ENCODE results near the gene HTT. TPM values are rescaled to one million over a fixed set of nuclear protein-coding genes. Genes with fewer than 3 reads are reported as not detected.
"Not testable (repeated sequence)": the region's sequence is repeated elsewhere in the genome, so short reads cannot be mapped to it uniquely, and the experiment has no call there.

HTT gene
- polyA plus RNA-seq, 3 donors, result 10.2 to 19.0 (median 12.2) TPM

DNA sequence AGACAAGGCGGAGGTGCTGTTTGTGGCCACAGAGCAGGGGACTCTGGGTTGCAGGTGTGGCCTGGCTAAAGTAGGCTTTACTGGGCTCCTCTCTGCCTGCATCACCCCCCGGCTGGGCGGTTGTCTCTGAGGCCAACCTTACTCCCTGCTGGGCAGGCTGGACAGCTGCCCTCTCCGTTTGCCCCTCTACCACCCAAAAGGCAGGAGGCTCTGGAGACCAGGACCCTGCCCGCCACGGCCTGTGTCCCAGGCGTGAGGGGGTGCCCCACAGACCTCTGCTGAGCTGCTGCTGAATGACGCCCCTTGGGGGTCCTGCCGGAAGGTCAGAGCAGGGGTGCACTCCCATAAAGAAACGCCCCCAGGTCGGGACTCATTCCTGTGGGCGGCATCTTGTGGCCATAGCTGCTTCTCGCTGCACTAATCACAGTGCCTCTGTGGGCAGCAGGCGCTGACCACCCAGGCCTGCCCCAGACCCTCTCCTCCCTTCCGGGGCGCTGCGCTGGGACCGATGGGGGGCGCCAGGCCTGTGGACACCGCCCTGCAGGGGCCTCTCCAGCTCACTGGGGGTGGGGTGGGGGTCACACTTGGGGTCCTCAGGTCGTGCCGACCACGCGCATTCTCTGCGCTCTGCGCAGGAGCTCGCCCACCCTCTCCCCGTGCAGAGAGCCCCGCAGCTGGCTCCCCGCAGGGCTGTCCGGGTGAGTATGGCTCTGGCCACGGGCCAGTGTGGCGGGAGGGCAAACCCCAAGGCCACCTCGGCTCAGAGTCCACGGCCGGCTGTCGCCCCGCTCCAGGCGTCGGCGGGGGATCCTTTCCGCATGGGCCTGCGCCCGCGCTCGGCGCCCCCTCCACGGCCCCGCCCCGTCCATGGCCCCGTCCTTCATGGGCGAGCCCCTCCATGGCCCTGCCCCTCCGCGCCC, 1.1 kb upstream of the HTT start:
- no peak overlapping the region for H3K27ac ChIP-seq (ENCODE audit: low read depth, low read length)
- 10 to 13% (median 12%) methylated on average over 45 to 52 of the region's 54 CpGs for WGBS, 3 donors

DNA sequence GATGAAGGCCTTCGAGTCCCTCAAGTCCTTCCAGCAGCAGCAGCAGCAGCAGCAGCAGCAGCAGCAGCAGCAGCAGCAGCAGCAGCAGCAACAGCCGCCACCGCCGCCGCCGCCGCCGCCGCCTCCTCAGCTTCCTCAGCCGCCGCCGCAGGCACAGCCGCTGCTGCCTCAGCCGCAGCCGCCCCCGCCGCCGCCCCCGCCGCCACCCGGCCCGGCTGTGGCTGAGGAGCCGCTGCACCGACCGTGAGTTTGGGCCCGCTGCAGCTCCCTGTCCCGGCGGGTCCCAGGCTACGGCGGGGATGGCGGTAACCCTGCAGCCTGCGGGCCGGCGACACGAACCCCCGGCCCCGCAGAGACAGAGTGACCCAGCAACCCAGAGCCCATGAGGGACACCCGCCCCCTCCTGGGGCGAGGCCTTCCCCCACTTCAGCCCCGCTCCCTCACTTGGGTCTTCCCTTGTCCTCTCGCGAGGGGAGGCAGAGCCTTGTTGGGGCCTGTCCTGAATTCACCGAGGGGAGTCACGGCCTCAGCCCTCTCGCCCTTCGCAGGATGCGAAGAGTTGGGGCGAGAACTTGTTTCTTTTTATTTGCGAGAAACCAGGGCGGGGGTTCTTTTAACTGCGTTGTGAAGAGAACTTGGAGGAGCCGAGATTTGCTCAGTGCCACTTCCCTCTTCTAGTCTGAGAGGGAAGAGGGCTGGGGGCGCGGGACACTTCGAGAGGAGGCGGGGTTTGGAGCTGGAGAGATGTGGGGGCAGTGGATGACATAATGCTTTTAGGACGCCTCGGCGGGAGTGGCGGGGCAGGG, 568 bp downstream of the HTT start:
- no peak overlapping the region for H3K27ac ChIP-seq (ENCODE audit: low read depth, low read length)
- WGBS, 3 donors, result 0 to 1% (median 1%) methylated on average over 53 to 60 of the region's 60 CpGs

DNA sequence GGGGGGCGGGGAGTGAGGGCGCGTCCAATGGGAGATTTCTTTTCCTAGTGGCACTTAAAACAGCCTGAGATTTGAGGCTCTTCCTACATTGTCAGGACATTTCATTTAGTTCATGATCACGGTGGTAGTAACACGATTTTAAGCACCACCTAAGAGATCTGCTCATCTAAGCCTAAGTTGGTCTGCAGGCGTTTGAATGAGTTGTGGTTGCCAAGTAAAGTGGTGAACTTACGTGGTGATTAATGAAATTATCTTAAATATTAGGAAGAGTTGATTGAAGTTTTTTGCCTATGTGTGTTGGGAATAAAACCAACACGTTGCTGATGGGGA, 1.1 kb downstream of the HTT start:
- no peak overlapping the region for H3K27ac ChIP-seq (ENCODE audit: low read depth, low read length)

DNA sequence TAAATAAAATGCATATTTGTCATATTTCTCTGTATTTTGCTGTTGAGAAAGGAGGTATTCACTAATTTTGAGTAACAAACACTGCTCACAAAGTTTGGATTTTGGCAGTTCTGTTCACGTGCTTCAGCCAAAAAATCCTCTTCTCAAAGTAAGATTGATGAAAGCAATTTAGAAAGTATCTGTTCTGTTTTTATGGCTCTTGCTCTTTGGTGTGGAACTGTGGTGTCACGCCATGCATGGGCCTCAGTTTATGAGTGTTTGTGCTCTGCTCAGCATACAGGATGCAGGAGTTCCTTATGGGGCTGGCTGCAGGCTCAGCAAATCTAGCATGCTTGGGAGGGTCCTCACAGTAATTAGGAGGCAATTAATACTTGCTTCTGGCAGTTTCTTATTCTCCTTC, 3.3 kb downstream of the HTT start:
- H3K27ac ChIP-seq (ENCODE audit: low read depth, low read length), result no peak overlapping the region
- WGBS, 3 donors, result 64 to 86% (median 69%) methylated on average over 2 of the region's 2 CpGs

More for the DNA sequence above, 1.1 kb downstream of the HTT start:
- whole genome bisulfite sequencing, 3 donors, result 1 to 2% (median 1%) methylated on average over 7 to 8 of the region's 8 CpGs

DNA sequence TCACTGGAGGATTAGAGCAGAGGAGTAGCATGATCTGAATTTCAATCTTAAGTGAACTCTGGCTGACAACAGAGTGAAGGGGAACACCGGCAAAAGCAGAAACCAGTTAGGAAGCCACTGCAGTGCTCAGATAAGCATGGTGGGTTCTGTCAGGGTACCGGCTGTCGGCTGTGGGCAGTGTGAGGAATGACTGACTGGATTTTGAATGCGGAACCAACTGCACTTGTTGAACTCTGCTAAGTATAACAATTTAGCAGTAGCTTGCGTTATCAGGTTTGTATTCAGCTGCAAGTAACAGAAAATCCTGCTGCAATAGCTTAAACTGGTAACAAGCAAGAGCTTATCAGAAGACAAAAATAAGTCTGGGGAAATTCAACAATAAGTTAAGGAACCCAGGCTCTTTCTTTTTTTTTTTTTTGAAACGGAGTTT, 5.2 kb downstream of the HTT start:
- WGBS, 3 donors, result 58 to 85% (median 72%) methylated on average over 6 of the region's 6 CpGs
- H3K27ac ChIP-seq (ENCODE audit: low read depth, low read length), result no peak overlapping the region

DNA sequence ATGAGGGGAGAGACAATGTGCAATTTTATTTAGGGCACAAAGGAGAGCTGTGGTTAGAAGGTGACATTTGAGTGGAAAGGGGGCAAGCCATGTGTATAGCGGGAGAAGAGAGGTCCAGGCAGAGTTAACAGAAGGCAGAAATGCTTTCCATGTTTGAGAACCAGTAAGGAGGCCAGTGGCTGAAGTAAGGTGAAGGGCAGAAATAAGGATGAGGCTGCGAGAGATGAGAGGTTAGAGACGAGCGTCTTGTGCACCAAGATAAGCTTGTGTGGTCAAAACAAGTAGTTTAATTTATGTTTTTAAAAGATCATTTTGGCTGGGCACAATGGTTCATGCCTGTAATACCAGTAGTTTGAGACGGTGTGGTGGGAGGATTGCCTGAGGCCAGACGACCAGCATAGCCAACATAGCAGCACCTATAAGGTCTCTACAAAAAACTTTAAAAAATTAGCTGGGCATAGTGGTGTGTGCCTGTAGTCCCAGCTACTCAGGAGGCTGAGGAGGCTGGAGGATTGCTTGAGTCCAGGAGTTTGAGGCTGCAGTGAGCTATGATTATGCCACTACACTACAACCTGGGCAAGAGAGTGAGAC, 8.5 kb downstream of the HTT start:
- no peak overlapping the region for H3K27ac ChIP-seq (ENCODE audit: low read depth, low read length)
- WGBS, 3 donors, result 74 to 88% (median 80%) methylated on average over 6 of the region's 6 CpGs

DNA sequence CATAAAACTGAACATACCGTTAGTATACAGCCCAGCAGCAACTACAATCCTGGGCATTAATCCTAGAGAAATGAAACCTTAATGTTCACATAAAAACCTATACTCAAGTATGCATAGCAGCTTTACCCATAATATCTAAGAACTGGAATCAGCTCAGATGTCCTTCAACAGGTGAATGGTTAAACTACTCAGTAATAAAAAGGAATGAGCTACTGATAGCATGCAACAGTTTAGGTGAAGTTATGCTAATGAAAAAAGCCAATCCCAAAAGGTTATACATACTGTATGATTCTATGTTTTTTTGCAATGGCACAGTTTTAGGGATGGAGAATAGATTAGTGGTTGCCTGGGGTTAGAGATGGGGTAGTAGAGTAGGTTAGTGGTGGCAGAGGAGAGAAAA, 9.3 kb downstream of the HTT start:
- 31 to 87% (median 52%) methylated on average over 1 of the region's 1 CpG for WGBS, 3 donors
- no peak overlapping the region for H3K27ac ChIP-seq (ENCODE audit: low read depth, low read length)

DNA sequence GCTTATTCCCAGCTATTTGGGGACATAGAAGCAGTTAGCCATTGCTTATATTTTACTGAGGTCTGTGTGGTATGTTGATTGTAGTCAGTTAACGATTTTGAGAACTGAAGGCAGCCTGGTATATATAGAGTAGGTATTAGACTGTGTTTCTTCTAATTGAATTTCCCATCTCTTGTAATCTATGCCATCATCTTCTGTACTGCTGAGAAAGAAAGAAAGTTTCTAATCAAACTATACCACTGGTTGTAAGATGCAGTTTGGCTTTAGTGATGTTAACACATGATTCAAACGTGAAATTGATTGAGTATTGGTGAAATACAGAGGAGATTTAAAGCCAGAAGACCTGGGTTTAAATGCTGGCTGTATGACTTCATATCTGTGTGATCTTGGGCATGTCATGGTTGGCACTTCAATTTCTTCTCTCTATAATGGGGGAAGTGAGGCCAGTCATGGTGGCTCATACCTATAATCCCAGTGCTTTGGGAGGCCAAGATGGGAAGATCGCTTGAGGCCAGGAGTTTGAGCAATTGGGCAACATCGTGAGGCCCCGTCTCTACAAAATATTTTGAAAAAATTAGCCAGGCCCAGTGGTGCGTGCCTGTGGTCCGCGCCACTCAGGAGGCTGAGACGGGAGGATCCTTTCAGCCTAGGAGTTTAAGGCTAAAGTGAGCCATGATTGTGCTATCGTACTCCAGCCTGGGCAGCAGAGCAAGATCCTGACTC, 11.6 kb downstream of the HTT start:
- 92 to 94% (median 93%) methylated on average over 10 of the region's 10 CpGs for WGBS, 3 donors
- no peak overlapping the region for H3K27ac ChIP-seq (ENCODE audit: low read depth, low read length)

DNA sequence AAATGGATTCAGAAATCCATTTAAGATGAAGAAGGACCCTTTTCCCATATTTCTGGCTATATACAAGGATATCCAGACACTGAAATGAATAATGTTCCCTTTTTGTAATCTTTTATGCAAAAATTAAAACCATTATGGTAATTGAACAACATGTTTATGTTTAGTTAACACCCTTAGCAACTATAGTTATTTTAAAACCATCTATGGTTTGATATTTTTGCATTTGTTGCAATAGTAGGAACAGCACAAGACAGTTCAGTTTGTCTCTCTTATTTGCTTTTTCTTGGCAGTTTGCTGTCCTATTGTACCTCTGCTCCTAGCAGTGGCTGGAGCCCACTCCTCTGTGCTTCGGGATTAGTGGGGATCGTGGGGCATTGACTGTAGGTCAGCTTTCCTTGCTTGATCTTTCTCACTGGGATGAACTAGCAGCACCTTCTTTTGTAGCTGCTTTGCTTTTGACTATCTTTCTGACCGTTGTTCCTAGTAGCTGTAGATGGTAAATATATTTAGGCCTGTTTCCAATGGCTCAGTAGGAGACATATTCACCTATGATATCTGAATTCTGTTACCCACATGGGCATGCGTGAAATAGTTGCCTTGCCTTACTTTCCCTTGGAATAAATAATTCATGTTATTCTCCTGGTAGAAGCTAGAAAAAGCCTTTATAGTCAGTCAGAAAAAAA, 12.8 kb downstream of the HTT start:
- WGBS, 3 donors, result 79 to 92% (median 84%) methylated on average over 4 of the region's 4 CpGs
- H3K27ac ChIP-seq (ENCODE audit: low read depth, low read length), result no peak overlapping the region

DNA sequence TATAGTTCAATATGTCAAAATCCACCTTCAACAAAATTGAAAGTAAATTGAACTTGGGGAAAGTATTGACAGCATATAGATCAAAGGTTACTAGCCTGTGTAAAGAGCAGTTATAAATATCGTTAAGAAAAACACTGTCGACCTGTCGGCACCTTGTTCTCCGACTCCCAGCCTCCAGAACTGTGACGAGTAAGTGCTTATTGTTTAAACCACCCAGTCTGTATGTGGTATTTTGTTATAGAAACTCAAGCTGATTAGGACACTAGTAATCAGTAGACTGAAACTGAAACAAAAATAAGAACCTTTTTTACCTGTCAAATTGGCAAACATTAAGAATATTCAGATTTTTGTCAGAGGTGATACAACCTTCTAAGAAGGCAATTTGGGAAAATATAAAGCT, 17.0 kb downstream of the HTT start:
- no peak overlapping the region for H3K27ac ChIP-seq (ENCODE audit: low read depth, low read length)

DNA sequence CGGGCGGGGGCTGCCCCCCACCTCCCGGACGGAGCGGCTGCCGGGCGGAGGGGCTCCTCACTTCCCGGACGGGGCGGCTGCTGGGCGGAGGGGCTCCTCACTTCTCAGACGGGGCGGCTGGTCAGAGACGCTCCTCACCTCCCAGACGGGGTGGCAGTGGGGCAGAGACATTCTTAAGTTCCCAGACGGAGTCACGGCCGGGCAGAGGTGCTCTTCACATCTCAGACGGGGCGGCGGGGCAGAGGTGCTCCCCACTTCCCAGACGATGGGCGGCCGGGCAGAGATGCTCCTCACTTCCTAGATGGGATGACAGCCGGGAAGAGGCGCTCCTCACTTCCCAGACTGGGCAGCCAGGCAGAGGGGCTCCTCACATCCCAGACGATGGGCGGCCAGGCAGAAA, 20.2 kb downstream of the HTT start:
- 95 to 98% (median 97%) methylated on average over 15 to 28 of the region's 28 CpGs for WGBS, 3 donors

More for the DNA sequence above, 17.0 kb downstream of the HTT start:
- WGBS, 3 donors, result 34 to 70% (median 65%) methylated on average over 5 of the region's 5 CpGs

DNA sequence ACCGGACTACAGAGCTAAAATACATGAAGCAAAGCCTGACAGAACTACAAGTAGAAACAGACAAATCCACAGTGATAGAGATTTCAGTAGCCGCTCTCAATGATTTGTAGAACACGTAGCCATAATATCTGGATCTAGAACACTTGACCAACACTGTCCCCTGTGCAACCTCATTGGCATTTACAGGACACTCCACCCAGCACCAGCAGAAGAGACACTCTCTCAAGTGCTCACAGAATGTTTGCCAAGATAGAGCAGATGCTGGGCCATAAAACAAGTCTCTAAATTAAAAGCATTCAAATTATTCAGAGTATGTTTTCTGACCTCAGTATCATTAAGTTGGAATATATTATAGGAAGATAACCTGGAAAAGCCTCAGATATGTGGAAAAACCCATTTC, 21.7 kb downstream of the HTT start:
- no peak overlapping the region for H3K27ac ChIP-seq (ENCODE audit: low read depth, low read length)
- 93 to 97% (median 93%) methylated on average over 3 of the region's 3 CpGs for WGBS, 3 donors

More for the DNA sequence above, 20.2 kb downstream of the HTT start:
- H3K27ac ChIP-seq (ENCODE audit: low read depth, low read length), result not testable (repeated sequence)

DNA sequence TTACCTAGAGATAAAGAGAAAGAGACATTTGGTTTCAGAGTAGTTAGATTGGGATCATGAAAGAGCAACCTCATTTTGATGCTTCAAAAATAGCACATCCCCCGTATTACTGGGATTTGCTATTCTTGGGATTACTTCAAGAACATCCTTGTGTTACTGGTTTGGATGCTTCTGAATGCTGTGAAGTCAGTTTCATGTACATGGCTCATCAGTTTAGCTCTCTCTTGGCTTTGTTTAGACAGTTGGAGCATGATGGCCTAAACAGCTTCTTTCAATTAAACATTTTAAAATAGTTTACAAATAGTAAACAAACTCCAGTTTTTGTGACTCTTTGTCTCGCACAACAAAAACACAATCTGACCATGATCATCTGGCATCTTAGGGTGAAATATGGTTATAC, 23.9 kb downstream of the HTT start:
- WGBS, 3 donors, result 76 to 88% (median 86%) methylated on average over 2 of the region's 2 CpGs
- H3K27ac ChIP-seq (ENCODE audit: low read depth, low read length), result no peak overlapping the region

DNA sequence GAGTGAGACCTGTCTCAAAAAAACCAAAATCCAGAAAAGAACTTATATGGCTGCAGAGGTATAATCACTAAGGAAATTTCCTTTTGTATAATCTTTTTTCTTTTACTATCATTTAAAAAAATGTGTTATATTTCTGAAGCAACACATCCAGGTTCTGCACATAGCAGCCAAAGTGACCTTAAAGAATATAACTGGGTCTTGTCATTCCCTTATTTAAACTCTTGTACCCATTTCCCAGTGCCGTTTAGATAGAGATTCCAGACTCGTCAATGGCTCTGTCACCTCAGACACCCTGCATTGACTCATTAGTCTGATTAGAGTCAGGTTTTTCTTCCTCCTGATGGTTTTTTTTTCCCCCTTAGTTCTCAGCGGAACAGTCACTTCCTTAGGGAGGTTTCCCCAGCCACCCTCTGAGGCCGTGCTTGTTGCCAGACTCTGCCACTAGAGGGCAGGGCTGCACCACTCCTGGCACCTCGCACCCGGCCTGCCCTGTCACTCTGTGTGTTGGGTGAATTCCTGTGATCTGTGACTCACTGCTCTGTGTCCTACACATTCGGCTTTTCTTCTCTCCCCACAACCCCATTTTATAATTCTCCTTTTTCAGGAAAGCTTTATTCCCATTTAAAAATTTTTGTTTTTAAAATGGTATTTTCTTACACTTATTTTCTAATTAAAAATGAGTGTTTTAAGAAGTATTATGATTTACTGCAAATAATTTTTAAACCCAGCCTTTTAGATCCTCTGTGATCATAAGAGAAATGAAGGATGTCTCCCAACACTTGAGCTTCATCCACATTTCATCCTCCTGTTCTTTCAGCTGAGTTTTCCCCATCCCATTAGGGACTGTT, 32.1 kb downstream of the HTT start:
- no peak overlapping the region for H3K27ac ChIP-seq (ENCODE audit: low read depth, low read length)
- WGBS, 3 donors, result 1 to 4% (median 4%) methylated on average over 7 of the region's 7 CpGs

DNA sequence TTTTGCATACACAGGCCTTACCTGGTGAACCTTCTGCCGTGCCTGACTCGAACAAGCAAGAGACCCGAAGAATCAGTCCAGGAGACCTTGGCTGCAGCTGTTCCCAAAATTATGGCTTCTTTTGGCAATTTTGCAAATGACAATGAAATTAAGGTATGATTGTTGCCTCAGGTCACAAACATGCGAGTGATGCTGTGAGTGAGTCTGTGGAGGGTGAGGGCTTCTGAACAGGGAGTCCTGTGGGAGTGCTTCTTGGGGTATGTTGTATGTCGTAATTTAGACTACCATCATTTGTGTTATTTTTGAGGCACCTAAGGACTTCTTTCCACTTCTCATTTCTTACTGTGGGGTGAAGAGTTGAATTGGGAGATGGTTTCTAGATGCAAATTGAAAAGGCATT, 32.8 kb downstream of the HTT start:
- no peak overlapping the region for H3K27ac ChIP-seq (ENCODE audit: low read depth, low read length)
- WGBS, 3 donors, result 70 to 86% (median 85%) methylated on average over 5 of the region's 5 CpGs

DNA sequence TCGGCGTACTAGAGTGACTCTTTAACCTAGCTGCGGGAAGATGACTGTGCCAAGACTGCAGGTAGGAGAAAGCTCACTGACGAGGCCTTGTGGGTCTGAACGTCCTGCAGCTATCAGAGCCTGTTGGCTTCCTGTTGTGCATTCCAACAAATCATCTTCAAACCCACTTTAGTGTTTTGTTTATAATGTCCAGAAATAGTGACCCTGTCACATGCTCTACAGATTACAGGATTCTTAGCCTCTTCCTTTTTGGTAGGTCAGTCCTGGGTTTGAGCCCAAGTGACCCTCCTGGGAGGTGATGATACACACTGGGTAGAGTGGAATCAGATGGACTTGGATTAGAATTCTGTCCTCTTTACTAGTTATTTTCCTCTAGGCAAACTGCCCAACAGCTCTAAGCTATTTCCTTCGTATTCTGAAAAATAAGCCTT, 33.2 kb downstream of the HTT start:
- WGBS, 3 donors, result 51 to 75% (median 52%) methylated on average over 6 of the region's 6 CpGs
- H3K27ac ChIP-seq (ENCODE audit: low read depth, low read length), result peak overlapping the region; percentile 54

DNA sequence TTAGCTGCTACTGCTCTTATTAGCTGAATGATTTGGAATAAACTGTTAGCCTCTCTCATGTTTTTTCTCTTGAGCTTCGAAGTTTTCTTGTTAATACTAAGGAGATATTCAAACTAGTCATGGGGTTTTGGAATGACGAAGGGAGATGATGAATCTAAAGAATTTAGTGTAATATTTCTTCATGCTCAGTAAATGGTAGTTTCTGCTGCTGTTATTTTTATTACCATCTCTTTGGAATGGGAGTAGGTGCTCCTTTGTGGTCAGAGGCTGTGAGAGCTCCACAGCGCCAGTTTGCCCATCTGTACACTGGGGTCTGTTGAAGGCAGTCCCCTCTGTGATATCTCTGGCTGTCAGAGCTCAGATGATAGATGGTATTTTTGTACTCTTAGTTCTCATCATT, 33.7 kb downstream of the HTT start:
- WGBS, 3 donors, result 59 to 90% (median 71%) methylated on average over 3 of the region's 3 CpGs
- H3K27ac ChIP-seq (ENCODE audit: low read depth, low read length), result peak overlapping the region; percentile 54
